ENCODE measurements around the gene MIER2. TPM values are rescaled to one million over a fixed set of nuclear protein-coding genes. Genes with fewer than 3 reads are reported as not detected.
A peak's percentile ranks its signal among the peaks of the same experiment; 100 is the strongest.

The MIER2 gene
- total RNA-seq, 1 donor from 2014 or later: 44.1 TPM

- Mint-ChIP-seq H3K4me1 (ENCODE audit: unreplicated experiment) (peaks cover 10% of the 10 kb centered on the region), H3K9me3 (ENCODE audit: unreplicated experiment) (peaks cover 4% of the 10 kb centered on the region), H3K27me3 (ENCODE audit: unreplicated experiment) (peaks cover 2% of the 10 kb centered on the region), H3K36me3 (ENCODE audit: low read depth, unreplicated experiment) (peaks cover 28% of the 10 kb centered on the region), H3K4me3 (ENCODE audit: unreplicated experiment) (peak overlapping the region; percentile 25), H3K27ac (ENCODE audit: unreplicated experiment) (no peak overlapping the region)
- TF ChIP-seq, protein P1, sequence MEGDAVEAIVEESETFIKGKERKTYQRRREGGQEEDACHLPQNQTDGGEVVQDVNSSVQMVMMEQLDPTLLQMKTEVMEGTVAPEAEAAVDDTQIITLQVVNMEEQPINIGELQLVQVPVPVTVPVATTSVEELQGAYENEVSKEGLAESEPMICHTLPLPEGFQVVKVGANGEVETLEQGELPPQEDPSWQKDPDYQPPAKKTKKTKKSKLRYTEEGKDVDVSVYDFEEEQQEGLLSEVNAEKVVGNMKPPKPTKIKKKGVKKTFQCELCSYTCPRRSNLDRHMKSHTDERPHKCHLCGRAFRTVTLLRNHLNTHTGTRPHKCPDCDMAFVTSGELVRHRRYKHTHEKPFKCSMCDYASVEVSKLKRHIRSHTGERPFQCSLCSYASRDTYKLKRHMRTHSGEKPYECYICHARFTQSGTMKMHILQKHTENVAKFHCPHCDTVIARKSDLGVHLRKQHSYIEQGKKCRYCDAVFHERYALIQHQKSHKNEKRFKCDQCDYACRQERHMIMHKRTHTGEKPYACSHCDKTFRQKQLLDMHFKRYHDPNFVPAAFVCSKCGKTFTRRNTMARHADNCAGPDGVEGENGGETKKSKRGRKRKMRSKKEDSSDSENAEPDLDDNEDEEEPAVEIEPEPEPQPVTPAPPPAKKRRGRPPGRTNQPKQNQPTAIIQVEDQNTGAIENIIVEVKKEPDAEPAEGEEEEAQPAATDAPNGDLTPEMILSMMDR (IDR thresholded peaks at IDR 0.05; ENCODE audit: unreplicated experiment): no peak
- no peak for DNase-seq (ENCODE audit: low spot score)
Observed at GRCh38 chr19:310781-311496, 33.7 kb downstream of the MIER2 start.

GRCh38 chr19:310141-310651 is 34.4 kb downstream of the MIER2 start:
- Mint-ChIP-seq H3K27me3 (ENCODE audit: unreplicated experiment) (peaks cover 2% of the 10 kb centered on the region), H3K27ac (ENCODE audit: unreplicated experiment) (peak overlapping the region; percentile 13), H3K9me3 (ENCODE audit: unreplicated experiment) (no peaks in the 10 kb centered on the region), H3K4me3 (ENCODE audit: unreplicated experiment) (no peak overlapping the region), H3K4me1 (ENCODE audit: unreplicated experiment) (peaks cover 4% of the 10 kb centered on the region), H3K36me3 (ENCODE audit: low read depth, unreplicated experiment) (peaks cover 26% of the 10 kb centered on the region)
- DNase-seq (ENCODE audit: low spot score): no peak
- TF ChIP-seq, protein P1 (IDR thresholded peaks at IDR 0.05; ENCODE audit: unreplicated experiment): no peak

DNA sequence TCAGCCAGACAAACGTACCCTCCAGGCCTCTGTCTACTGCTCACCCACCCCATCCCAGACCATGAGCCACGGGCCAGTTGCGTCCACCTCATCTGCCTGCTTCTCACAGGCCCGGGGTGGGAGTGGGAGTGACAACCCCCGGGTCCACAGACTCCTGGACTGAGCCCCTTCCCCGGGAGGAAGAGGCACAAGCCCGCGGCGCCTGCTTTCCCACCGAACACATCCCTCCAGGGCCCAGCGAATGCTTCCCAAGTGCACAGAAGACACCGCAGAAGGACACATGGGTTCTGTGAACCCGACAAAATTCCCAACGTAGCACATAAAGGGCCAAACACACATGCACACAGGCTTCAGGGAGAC is 35.4 kb downstream of the MIER2 start:
- peaks cover 2% of the 10 kb centered on the region for H3K27me3 Mint-ChIP-seq (ENCODE audit: unreplicated experiment)

DNA sequence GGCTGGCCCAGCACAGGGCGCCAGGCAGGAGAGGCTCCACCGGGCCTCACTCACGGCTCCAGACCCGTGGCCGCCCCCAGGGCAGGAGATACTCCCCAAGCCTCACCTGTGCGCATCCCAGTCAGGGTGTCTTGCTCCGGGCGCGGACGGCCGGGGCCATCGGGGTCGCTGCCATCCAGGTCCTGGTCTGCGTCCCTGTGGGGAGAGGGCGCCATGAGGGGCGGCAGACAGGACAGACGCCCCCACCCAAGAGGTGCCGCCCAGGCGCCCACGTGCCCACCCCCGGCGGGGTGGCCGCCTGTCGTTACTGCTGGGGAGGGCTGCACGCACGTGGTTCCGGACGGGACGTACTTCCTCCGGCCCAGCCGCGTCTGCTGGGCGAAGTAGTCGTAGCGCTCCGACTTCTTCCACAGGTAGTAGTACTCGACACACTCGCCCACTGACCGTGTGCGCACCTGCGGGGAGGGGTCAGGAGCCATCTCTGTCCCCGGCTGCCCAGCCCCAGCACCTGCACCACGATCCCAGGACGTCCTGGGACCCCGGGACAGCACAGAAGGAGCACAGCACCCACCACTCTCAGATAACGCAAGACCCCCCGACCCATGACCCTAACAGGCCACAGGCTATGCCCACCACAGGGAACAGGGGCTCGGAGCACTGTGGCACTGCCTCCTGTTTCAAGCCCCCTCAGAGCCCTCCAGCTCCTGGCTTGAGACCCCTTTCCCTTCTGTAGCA is 36.0 kb downstream of the MIER2 start:
- TF ChIP-seq, protein P1 (IDR thresholded peaks at IDR 0.05; ENCODE audit: unreplicated experiment): no peak
- peaks cover 17% of the 10 kb centered on the region for H3K36me3 Mint-ChIP-seq (ENCODE audit: low read depth, unreplicated experiment)
- no peak for DNase-seq (ENCODE audit: low spot score)
- peaks cover 2% of the 10 kb centered on the region for H3K27me3 Mint-ChIP-seq (ENCODE audit: unreplicated experiment)
- no peak overlapping the region for H3K4me3 Mint-ChIP-seq (ENCODE audit: unreplicated experiment)
- H3K9me3 Mint-ChIP-seq (ENCODE audit: unreplicated experiment): no peaks in the 10 kb centered on the region
- H3K4me1 Mint-ChIP-seq (ENCODE audit: unreplicated experiment): peaks cover 2% of the 10 kb centered on the region
- H3K27ac Mint-ChIP-seq (ENCODE audit: unreplicated experiment): no peak overlapping the region

More for the DNA sequence above, 35.4 kb downstream of the MIER2 start:
- no peak overlapping the region for H3K4me3 Mint-ChIP-seq (ENCODE audit: unreplicated experiment)
- peaks cover 2% of the 10 kb centered on the region for H3K4me1 Mint-ChIP-seq (ENCODE audit: unreplicated experiment)
- DNase-seq (ENCODE audit: low spot score): no peak
- TF ChIP-seq, protein P1 (IDR thresholded peaks at IDR 0.05; ENCODE audit: unreplicated experiment): no peak
- H3K27ac Mint-ChIP-seq (ENCODE audit: unreplicated experiment): no peak overlapping the region
- H3K36me3 Mint-ChIP-seq (ENCODE audit: low read depth, unreplicated experiment): peaks cover 22% of the 10 kb centered on the region
- no peaks in the 10 kb centered on the region for H3K9me3 Mint-ChIP-seq (ENCODE audit: unreplicated experiment)

Data from endothelial cell (in vitro differentiated cells).